ENCODE data around the gene SUCLG2.

Gene SUCLG2

GRCh38 chr3:67654099-67654843 lies at the start of gene SUCLG2:
TSS of gene SUCLG2 (minus strand) at chr3:67654612. CDS start at chr3:67654586, 26 bp downstream.
- CTCF ChIA-PET = no interaction called here
- DNase-seq (ENCODE audit: low spot score) = peak; percentile 59
- POLR2A ChIA-PET (ENCODE audit: low non-redundant PET) = no interaction called here
- peak within 1 kb of the TSS; percentile 90 for H3K27ac ChIP-seq
- TF ChIP-seq CTCF (conservative IDR thresholded peaks at IDR 0.05; ENCODE audit: low read depth) = no peak

GRCh38 chr3:67700596-67700995 lies 46.2 kb upstream of the SUCLG2 start:
- no peak overlapping the region for H3K27ac ChIP-seq
- ChIA-PET CTCF (no interaction called here), POLR2A (ENCODE audit: low non-redundant PET) (no interaction called here)
- no peak for DNase-seq (ENCODE audit: low spot score)
- TF ChIP-seq CTCF (conservative IDR thresholded peaks at IDR 0.05; ENCODE audit: low read depth) = no peak

GRCh38 chr3:67699882-67700281 lies 45.5 kb upstream of the SUCLG2 start:
- TF ChIP-seq CTCF (conservative IDR thresholded peaks at IDR 0.05; ENCODE audit: low read depth) = no peak
- ChIA-PET CTCF (no interaction called here), POLR2A (ENCODE audit: low non-redundant PET) (no interaction called here)

GRCh38 chr3:67692621-67693020 lies 38.2 kb upstream of the SUCLG2 start:
- CTCF ChIA-PET = no interaction called here
- TF ChIP-seq CTCF (conservative IDR thresholded peaks at IDR 0.05; ENCODE audit: low read depth) = no peak
- no peak overlapping the region for H3K27ac ChIP-seq
- no peak for DNase-seq (ENCODE audit: low spot score)
- POLR2A ChIA-PET (ENCODE audit: low non-redundant PET) = no interaction called here

More at GRCh38 chr3:67699882-67700281, 45.5 kb upstream of the SUCLG2 start:
- H3K27ac ChIP-seq = no peak overlapping the region
- no peak for DNase-seq (ENCODE audit: low spot score)

GRCh38 chr3:67691926-67692325 lies 37.5 kb upstream of the SUCLG2 start:
- no peak for DNase-seq (ENCODE audit: low spot score)
- CTCF ChIA-PET = no interaction called here
- no peak for TF ChIP-seq CTCF (conservative IDR thresholded peaks at IDR 0.05; ENCODE audit: low read depth)
- H3K27ac ChIP-seq = no peak overlapping the region
- POLR2A ChIA-PET (ENCODE audit: low non-redundant PET) = no interaction called here

GRCh38 chr3:67691207-67691606 lies 36.8 kb upstream of the SUCLG2 start:
- POLR2A ChIA-PET (ENCODE audit: low non-redundant PET) = no interaction called here

More at GRCh38 chr3:67691207-67691606, 36.8 kb upstream of the SUCLG2 start:
- CTCF ChIA-PET = no interaction called here
- no peak for TF ChIP-seq CTCF (conservative IDR thresholded peaks at IDR 0.05; ENCODE audit: low read depth)
- H3K27ac ChIP-seq = no peak overlapping the region
- no peak for DNase-seq (ENCODE audit: low spot score)
